Measurements from ENCODE around the gene ARSG.
"Not testable (repeated sequence)": the region's sequence is repeated elsewhere in the genome, so short reads cannot be mapped to it uniquely, and the experiment has no call there.

DNA sequence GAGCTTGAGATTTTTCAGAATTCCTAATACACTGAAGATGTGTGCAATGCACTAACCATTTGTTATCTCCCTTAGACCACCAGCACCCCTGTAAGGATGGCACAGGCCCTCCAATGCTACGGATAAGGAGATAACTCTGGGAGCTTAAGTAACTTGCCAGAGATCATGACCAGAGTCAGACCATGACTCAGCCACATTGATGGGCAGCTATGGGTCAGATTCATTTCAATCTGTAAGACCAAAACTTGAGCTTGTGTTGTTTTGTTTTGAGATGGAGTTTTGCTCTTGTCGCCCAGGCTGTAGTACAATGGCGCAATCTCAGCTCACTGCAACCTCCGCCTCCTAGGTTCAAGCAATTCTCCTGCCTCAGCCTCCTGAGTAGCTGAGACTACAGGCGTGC is 63.8 kb downstream of the ARSG start:
- TF ChIP-seq POLR2AphosphoS5, POLR2A (IDR thresholded peaks at IDR 0.05; ENCODE audit: low read depth, low read length): not testable (repeated sequence)
